Suppressor macrophage treated with lipopolysaccharide for 4 hours (primary cell): Measurements from ENCODE around the gene SNRPD2.
"Not testable (repeated sequence)": the region's sequence is repeated elsewhere in the genome, so short reads cannot be mapped to it uniquely, and the experiment has no call there.

Source experiments
- DNase-seq: peaks from one replicate; pipeline ENCODE4 v3.0.0-alpha.2; 2020

The SNRPD2 gene

DNA sequence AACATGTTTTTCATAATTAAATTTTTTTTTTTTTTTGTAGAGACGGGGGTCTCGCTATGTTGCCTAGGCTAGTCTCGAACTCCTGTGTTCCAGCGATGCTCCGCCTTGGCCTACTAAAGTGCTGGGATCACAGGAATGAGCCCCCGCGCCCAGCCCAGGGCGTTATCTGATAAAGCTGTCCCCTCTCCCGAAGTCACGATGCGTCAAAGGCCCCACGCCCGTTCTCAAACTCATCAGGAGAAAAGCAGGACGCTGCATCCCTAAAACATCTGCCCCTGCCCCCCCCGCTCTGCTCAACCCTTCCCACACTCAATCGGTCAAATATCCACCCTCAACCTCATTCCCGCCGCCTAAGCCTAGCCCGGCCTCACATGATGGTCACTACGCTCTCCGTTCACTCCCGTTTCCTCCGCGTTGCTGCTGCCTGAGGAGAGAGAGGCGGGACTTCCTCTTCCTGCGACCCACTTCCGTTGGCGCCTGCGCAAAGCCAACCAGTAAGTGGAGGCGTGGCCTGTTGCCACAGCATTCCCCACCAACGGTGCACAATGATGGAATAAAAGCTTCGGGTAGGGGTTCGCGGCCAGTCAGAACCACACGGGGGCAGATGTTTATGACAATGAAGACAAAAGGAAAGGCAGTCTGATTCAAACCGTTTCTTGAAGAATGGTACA is at the start of gene SNRPD2:
TSS of gene SNRPD2 (minus strand) at position 438 of the 671 bp plus-strand sequence. CDS start at position 373, 65 bp downstream.
- DNase-seq = peak; percentile 97

- DNase-seq = peak; percentile 30
These were observed 48.0 kb upstream of the SNRPD2 start for GRCh38 chr19:45739498-45740439.

GRCh38 chr19:45733160-45733810 is 41.5 kb upstream of the SNRPD2 start, which contains the start of gene MEIOSIN:
TSS of gene MEIOSIN (plus strand) at chr19:45733439. CDS start at chr19:45735377, 1,938 bp downstream.
- no peak for DNase-seq

DNA sequence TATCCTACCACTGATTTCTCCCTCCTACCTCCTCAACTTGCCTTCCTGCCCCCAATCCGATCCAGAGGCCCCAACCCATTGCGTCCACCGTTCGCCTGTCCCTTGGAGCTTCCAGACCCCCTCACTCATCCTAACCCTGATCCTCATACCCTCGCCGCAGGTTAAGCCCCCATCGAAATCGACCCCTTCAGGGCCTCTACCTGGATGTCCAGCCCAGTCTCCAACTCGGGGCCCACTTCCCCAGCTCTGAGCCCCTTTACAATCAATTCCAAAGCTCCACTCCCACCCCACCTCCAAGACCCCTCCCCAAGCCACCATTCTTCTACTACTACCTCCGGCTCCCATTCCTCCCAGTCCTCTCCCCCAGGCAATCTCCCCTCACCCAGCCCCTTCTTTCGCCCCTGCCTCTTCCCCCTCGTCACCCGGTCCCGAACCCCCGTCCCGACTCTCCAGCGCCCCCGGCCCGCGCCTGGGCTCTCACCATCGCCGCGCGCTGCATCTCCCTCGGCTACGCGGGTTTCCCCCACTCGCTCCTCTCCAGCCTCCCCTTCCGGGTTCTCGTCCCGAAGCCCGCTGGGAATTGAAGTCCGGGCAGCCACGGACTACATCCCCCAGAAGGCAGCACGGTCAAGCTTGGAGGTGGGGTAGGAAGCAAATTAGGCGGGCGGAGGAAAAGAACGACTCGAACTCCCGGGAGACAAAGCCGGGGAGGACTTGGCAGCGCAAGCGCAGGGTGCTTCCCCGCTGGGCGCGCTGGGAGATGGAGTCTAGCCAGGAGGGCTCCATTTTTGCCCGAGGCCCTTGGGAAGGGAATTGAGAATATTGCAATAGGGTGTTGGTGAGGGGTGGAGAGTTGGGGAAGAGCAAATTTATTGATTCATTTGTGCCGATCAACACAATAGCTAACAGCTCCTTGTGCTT is 38.9 kb upstream of the SNRPD2 start, which contains the start of gene FBXO46:
TSS of gene FBXO46 (minus strand) at position 529 of the 921 bp plus-strand sequence. CDS start 17,401 bp downstream, outside the sequence.
- peak; percentile 98 for DNase-seq

DNA sequence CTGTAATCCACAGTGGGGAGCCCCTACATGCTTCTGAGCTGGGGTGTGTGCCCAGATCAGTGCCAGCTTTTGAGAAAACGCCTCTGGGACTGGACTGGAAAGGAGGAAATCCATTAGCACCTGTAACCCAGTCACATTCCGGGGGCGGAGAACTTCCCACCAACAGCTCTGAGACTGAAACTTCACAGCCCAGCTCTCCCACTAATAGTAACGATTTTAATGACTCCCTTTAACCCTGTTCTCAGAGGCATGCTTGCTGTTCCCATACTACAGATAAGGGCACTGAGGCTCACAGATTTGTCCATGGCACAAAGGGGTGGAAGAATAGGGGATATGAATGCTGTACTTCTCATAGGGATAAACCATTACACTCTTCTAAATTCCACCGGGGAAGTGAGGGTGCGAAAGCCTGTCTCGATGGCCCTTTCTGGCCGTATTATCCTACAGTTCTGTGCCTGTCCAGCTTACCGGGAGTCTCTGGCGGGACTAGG is 38.1 kb upstream of the SNRPD2 start:
- DNase-seq = no peak

GRCh38 chr19:45728683-45729082 is 36.9 kb upstream of the SNRPD2 start:
- not testable (repeated sequence) for DNase-seq

DNA sequence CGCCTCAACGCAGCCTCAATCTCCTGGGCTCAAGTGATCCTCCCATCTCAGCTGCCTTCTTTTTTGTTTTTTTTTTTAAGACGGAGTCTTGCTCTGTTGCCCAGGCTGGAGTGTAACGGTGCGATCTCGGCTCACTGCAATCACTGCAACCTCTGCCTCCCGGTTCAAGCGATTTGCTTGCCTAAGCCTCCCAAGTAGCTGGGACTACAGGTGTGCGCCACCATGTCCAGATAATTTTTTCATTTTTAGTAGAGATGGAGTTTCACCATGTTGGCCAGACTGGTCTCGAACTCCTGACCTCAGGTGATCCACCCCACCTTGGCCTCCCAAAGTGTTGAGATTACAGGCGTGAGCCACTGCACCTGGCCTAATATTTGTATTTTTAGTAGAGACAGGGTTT is 28.3 kb upstream of the SNRPD2 start:
- DNase-seq = not testable (repeated sequence)

- no peak for DNase-seq
These were observed 26.4 kb upstream of the SNRPD2 start for GRCh38 chr19:45717983-45718650.

GRCh38 chr19:45717131-45717982 is 25.6 kb upstream of the SNRPD2 start:
- DNase-seq = peak; percentile 100

DNA sequence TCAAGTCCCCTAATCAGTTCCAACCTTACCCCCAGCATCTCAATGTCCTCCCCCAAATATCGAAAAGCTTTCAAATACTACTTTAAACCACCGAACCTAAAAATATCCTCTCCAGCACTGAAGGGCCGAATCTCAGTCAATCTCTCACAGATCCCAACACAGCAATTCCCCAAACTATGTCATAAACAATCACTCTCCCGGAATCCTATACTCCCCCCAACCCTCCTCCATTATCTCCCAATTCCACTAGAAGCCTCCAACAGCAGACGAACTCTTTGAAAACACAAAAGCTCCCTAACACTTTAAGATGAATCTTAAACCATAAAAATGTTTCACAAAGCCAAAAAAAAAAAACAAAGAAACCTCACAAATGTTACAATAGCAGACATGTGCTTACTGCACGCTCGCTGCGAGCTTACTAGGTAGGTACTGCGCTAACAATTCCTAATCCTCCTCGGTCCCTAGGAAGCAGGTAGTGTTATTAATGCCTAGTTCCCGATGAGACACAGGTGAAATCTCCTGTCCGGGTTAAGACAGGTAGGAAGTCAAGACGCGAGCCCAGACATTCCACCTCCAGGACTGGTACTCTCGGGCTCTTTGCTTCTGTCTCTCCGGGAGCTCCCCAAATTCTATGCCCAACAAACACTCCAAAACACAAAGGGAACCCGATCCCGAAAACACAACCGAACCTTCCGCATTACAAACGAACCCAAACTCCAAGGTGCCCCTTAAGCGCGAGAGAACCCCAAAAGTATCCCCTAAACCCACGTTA is 24.8 kb upstream of the SNRPD2 start:
- no peak for DNase-seq

DNA sequence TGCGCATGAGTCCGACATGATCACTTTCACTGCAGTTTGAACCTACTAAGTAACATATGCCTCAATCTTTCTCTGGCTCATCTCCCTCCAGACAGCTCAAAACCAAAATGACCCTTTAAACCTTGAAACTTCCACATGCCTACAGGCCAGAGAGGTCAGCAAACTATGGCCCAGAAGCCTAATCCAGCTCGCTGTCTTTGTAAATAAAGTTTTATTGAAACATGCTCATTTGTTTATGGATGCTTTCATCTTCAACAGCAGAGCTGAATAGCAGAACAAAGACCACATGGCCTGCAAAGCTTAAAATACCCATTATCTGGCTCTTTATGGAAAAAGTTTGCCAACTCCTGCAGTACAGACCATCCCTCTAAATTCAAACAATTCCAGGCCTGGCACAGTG is 23.4 kb upstream of the SNRPD2 start:
- no peak for DNase-seq

DNA sequence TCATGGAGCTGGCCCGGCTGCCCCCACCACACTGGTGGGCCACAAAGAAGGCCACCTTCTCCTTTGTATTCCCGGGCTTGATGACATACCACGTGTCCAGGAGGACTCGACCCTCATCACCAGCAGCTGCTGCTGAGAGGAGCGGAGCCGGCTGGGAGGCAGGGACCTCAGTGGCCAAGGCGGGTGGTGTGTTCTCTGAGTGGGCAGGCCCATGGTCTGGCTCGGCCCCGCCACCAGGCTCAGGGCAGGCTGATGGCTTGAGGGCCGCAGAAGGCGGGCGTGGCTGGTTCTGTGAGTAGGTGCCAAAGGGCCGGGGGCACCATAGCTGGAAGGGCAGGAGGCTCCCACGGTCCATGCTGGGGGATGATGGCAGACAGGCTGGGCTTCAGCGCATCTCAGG is 21.4 kb upstream of the SNRPD2 start:
- no peak for DNase-seq

GRCh38 chr19:45712699-45713067 is 20.9 kb upstream of the SNRPD2 start:
- DNase-seq = no peak

DNA sequence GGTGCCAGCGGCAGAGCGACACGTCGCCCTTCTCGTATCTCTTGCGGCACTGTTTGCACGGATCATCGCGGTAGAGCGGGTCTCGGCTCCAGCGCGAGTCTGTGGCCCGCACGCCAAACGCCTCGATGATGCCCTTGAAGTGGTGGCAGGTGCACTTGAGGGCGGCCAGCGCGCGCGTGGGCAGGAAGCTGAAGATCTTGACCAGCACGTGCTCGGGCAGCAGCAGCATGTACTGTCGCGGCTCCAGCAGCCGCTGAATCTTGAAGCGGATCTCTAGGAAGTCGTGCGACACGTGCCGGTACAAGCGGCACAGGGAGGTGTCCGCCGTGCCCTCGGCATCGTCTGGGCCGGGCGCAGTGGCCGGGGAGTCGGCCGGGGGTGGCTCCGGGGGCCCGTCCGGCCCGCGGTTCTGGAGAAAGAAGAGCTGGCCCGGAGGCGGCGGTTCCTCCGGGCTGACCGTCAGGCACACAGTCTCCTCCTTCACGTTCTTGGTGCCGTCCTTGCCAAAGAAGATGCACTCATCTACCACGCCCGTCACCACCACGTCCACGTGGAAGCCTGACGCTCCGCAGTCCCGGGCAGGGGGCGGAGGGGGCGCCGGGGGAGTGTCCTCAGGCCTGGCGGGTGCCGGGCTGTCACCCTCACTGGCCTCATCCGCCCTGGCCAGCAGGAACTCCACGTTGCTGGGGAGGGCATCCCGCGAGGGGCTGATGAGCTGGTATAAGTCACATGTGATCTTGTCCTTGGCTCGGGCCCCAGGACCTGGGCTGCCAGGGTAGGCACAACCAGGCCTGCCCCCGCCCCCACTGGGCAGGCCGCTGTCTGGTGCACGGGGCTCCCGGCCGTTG is 20.3 kb upstream of the SNRPD2 start:
- no peak for DNase-seq

DNA sequence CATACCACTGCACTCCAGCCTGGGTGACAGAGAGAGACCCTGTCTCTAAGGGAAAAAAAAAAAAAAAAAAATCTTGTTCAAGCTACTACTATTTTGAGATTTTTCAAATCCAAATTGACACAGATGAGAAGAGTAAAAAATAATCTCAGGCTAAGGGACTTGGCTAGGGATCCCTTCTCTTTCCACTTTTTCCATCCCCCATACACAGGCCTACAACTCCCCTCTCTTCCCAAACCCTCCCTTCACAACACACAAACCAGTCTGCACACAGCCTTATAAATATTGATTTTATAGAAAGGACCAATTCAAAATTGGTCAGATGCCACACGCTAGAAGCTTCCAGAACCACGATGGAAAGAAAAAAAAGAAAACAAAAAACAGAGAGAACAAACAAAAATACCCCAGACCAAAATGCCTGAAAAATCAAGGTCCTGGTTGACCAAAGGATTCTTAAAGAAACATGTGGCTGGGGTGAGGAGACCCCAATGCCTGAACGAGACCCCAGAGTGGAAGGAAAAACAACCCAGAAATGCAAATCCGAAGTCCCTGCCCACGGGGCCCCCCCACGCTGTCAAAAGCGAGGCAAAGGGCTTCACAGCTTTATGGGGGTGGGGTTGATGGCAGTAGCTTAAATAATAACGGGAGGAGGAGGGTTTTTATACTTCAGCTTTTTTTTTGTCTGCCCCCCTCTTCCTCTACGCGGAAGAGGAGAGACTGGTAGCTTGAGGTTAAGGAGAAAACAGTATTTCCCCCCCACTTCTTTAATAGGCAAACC is 18.8 kb upstream of the SNRPD2 start:
- no peak for DNase-seq

- no peak for DNase-seq
These were observed 14.1 kb upstream of the SNRPD2 start for GRCh38 chr19:45705710-45706415.

GRCh38 chr19:45705115-45705514 is 13.4 kb upstream of the SNRPD2 start:
- DNase-seq = no peak
